HG02588 (cell line): ENCODE data around the gene GRWD1.
"Not testable (repeated sequence)": the region's sequence is repeated elsewhere in the genome, so short reads cannot be mapped to it uniquely, and the experiment has no call there.

Source experiments
- ATAC-seq: cut with Tn5 transposase; IDR thresholded peaks from one replicate; pipeline ENCODE4 v1.9.1; 2021; ENCODE audit warnings: mild to moderate bottlenecking, moderate library complexity; ENCODE audit not compliant: unreplicated experiment

GRWD1 gene

GRCh38 chr19:48478339-48479256 lies 32.8 kb downstream of the GRWD1 start:
- ATAC-seq: no peak

- ATAC-seq: no peak
Observed at GRCh38 chr19:48479686-48480085, 33.9 kb downstream of the GRWD1 start.

- no peak for ATAC-seq
Observed at GRCh38 chr19:48480183-48480557, 34.4 kb downstream of the GRWD1 start.

GRCh38 chr19:48480558-48481500 lies 35.0 kb downstream of the GRWD1 start:
- no peak for ATAC-seq

- no peak for ATAC-seq
Observed at GRCh38 chr19:48481846-48482639, 36.3 kb downstream of the GRWD1 start.

- ATAC-seq: no peak
Observed at GRCh38 chr19:48483301-48483700, 37.5 kb downstream of the GRWD1 start.

GRCh38 chr19:48484247-48484893 lies 38.6 kb downstream of the GRWD1 start:
- no peak for ATAC-seq

- no peak for ATAC-seq
Observed at GRCh38 chr19:48484931-48485612, 39.3 kb downstream of the GRWD1 start.

- ATAC-seq: not testable (repeated sequence)
Observed at GRCh38 chr19:48486706-48487105, 40.9 kb downstream of the GRWD1 start.

- ATAC-seq: no peak
Observed at GRCh38 chr19:48487544-48487943, 41.8 kb downstream of the GRWD1 start.

GRCh38 chr19:48487948-48488347 lies 42.2 kb downstream of the GRWD1 start:
- no peak for ATAC-seq

- not testable (repeated sequence) for ATAC-seq
Observed at GRCh38 chr19:48488478-48488877, 42.7 kb downstream of the GRWD1 start.

- ATAC-seq: no peak
Observed at GRCh38 chr19:48489608-48490216, 43.9 kb downstream of the GRWD1 start.

- ATAC-seq: no peak
Observed at GRCh38 chr19:48490981-48491792, 45.4 kb downstream of the GRWD1 start.

GRCh38 chr19:48491793-48492123 lies 46.0 kb downstream of the GRWD1 start:
- no peak for ATAC-seq

GRCh38 chr19:48492925-48493717 lies 47.3 kb downstream of the GRWD1 start:
- peak; percentile 52 for ATAC-seq

GRCh38 chr19:48493718-48494401 lies 48.1 kb downstream of the GRWD1 start:
- ATAC-seq: peak; percentile 7
